ENCODE measurements around the gene SAMD5. TPM values are rescaled to one million over a fixed set of nuclear protein-coding genes. Genes with fewer than 3 reads are reported as not detected.

The SAMD5 gene
- total and polyA plus RNA-seq, 10 of the 15 experiments (the other 5 are each of a cell fraction or from before 2014, with no cell fraction given) = 0.01 to 0.23 (median 0.05) TPM; not detected in 5

GRCh38 chr6:147531321-147531720 lies 22.8 kb downstream of the SAMD5 start:
- no peaks in the 10 kb centered on the region for H3K4me1 ChIP-seq (ENCODE audit: control insufficient read depth, insufficient read depth, low read length)
- no peak overlapping the region for H3K27ac ChIP-seq (ENCODE audit: control insufficient read depth, insufficient read depth)
- ChIA-PET SMC1A (ENCODE audit: uncharacterized antibody, unreplicated experiment) (no interaction called here), RAD21 (ENCODE audit: unreplicated experiment) (no interaction called here), POLR2A (no interaction called here), CTCF (no interaction called here)
- intact Hi-C loops (cut with micrococcal nuclease; ENCODE audit: unreplicated experiment) (no loop called here), in situ Hi-C loops (cut with MboI) (no loop called here)
- no peaks in the 10 kb centered on the region for H4K20me1 ChIP-seq (ENCODE audit: control insufficient read depth, insufficient read depth)
- DNase-seq (ENCODE audit: low read depth, low spot score) (no peak), ATAC-seq (no peak), FAIRE-seq (no peak)
- no peaks in the 10 kb centered on the region for H3K9me3 ChIP-seq (replicated peaks; ENCODE audit: control insufficient read depth, insufficient read depth, low read length)
- H3K36me3 ChIP-seq (ENCODE audit: control insufficient read depth in 2 of 2, insufficient read depth in 2 of 2, low read length in 1 of 2) = no peaks in the 10 kb centered on the region
- BruUV-seq (replicated peaks) = no TSS peak
- no peak for TF ChIP-seq RB1 (IDR thresholded peaks at IDR 0.05; ENCODE audit: borderline replicate concordance)
- no peak for TF ChIP-seq IRF3 (IDR thresholded peaks at IDR 0.05)
- TF ChIP-seq ZBTB11 (CRISPR knock-in tag; IDR thresholded peaks at IDR 0.05) = no peak
- TF ChIP-seq CEBPB (IDR thresholded peaks at IDR 0.05; ENCODE audit: borderline replicate concordance in 1 of 2, low read depth in 2 of 2, low read length in 2 of 2) = no peak
- H3K79me2 ChIP-seq (ENCODE audit: control insufficient read depth, insufficient read depth, low read length) = no peaks in the 10 kb centered on the region
- H3K9ac ChIP-seq (ENCODE audit: control insufficient read depth, insufficient read depth, low read length) = no peak overlapping the region
- no peak overlapping the region for H3K4me3 ChIP-seq
- H2AFZ ChIP-seq (ENCODE audit: control insufficient read depth, low read depth, low read length) = no peak overlapping the region
- H3K27me3 ChIP-seq (replicated peaks in 1 of 2; ENCODE audit: control insufficient read depth in 2 of 2, insufficient read depth in 2 of 2, low read length in 1 of 2) = no peaks in the 10 kb centered on the region; a peak in 1 of 4 replicates
- H3K4me2 ChIP-seq (ENCODE audit: control insufficient read depth, insufficient read depth) = no peak overlapping the region
- WGBS (ENCODE audit: insufficient coverage, insufficient replicate concordance, low lambda C conversion rate, missing lambda C conversion rate) = 55% methylated on average over 2 of the region's 2 CpGs
